PFSK-1 (cell line): ENCODE measurements around the gene SUGT1.

ENCODE experiments used
- POLR2AphosphoS5 ChIP-seq: IDR thresholded peaks from 2 replicates; pipeline ENCODE4 v1.6.1; 2012; ENCODE audit warnings: low read depth, mild to moderate bottlenecking, control low read depth, low read length, moderate library complexity
- SIN3A ChIP-seq: IDR thresholded peaks from 2 replicates; pipeline ENCODE4 v1.6.1; 2012; ENCODE audit warnings: mild to moderate bottlenecking, low read length, moderate library complexity, borderline replicate concordance; ENCODE audit not compliant: insufficient read depth
- TAF1 ChIP-seq: IDR thresholded peaks from 2 replicates; pipeline ENCODE4 v1.6.1; 2012; ENCODE audit warnings: low read length, control low read depth, borderline replicate concordance; ENCODE audit not compliant: insufficient read depth

DNA sequence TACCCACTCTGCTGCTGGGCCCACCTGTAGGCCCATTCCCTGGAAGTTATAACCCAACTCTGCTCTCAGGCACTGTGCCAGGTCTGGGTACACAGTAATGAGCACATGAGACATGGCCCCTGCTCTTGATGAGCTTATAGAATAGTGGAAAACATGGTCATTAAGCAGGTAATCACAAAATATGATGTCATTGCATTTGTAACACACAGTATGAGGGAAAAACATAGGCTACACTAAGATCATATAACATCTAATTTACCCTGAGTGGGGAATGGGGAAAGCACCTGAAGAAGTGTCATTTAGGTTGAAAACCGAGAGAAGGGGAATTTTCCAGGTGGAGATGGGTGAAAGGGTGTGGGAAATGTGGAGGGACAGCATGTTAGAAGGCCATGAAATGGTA is 90.9 kb downstream of the SUGT1 start:
- TF ChIP-seq TAF1 (no peak), POLR2AphosphoS5 (no peak), SIN3A (no peak)
